ENCODE data around the gene ZNF766.

- TF ChIP-seq CTCF (IDR thresholded peaks at IDR 0.05) (no peak), EZH2 (IDR thresholded peaks at IDR 0.05) (no peak)
These were observed 22.4 kb downstream of the ZNF766 start for GRCh38 chr19:52291781-52292180.

Measured in neural progenitor cell (in vitro differentiated cells).